IMR-90 (cell line): ENCODE data around the gene CAPN7. TPM values are rescaled to one million over a fixed set of nuclear protein-coding genes. Genes with fewer than 3 reads are reported as not detected.

Experiments
- ATAC-seq: fragments of 200-7000 bp; cut with Tn5 transposase; 2 replicates; pipeline ENCODE4 v1.9.1; 2020; ENCODE audit warnings: low read depth, mild to moderate bottlenecking, moderate library complexity
- BruUV-seq: library from RNA; stranded (reverse); fragments of 400-500 nt; replicated peaks from 2 replicates; lab custom pipeline; 2021; lab: Mats Ljungman, UMichigan
- CTCF ChIA-PET: fragments of 300-600 bp; formaldehyde crosslinking; extraction: SDS; loops from one replicate; lab custom pipeline; 2021; ENCODE audit warnings: antibody characterized with exemption; lab: Yijun Ruan, JAX
- POLR2A ChIA-PET: fragments of 300-600 bp; sonication (Branson Sonifier 250); formaldehyde crosslinking; loops from one replicate; lab custom pipeline; 2022; ENCODE audit warnings: antibody characterized with exemption; ENCODE audit not compliant: unreplicated experiment; lab: Charles Lee
- DNase-seq: peaks from one replicate; pipeline ENCODE4 v3.0.0; 2013
- H2AFZ ChIP-seq: replicated peaks from 2 replicates; pipeline ENCODE3; 2013; ENCODE audit warnings: low read length, mild to moderate bottlenecking; ENCODE audit not compliant: poor library complexity
- H2AK5ac ChIP-seq: 2 replicates; pipeline ENCODE4 v1.6.1; 2013; ENCODE audit warnings: low read depth, low read length, inconsistent platforms
- H2AK9ac ChIP-seq: replicated peaks from 2 replicates; pipeline ENCODE3; 2013; ENCODE audit warnings: mild to moderate bottlenecking, low read depth, low read length, moderate library complexity; ENCODE audit not compliant: poor library complexity
- H2BK120ac ChIP-seq: 2 replicates; pipeline ENCODE4 v1.6.1; 2013; ENCODE audit warnings: low read depth, low read length, inconsistent platforms
- H2BK15ac ChIP-seq: 3 replicates; pipeline ENCODE4 v1.6.1; 2013; ENCODE audit warnings: low read depth, low read length, inconsistent platforms
- H2BK20ac ChIP-seq: 2 replicates; pipeline ENCODE4 v1.6.1; 2013; ENCODE audit warnings: low read depth, mild to moderate bottlenecking, inconsistent platforms, low read length, moderate library complexity
- H2BK5ac ChIP-seq: 2 replicates; pipeline ENCODE4 v1.6.1; 2013; ENCODE audit warnings: mild to moderate bottlenecking, low read depth, low read length, inconsistent platforms; ENCODE audit not compliant: poor library complexity, severe bottlenecking
- H3K14ac ChIP-seq: replicated peaks from 2 replicates; pipeline ENCODE4 v1.6.1; 2013; ENCODE audit warnings: low read depth, low read length, inconsistent platforms
- H3K18ac ChIP-seq: 2 replicates; pipeline ENCODE4 v1.6.1; 2013; ENCODE audit warnings: low read depth, low read length, control low read depth
- H3K23ac ChIP-seq: 2 replicates; pipeline ENCODE4 v1.6.1; 2013; ENCODE audit warnings: low read depth, low read length, inconsistent platforms
- H3K27ac ChIP-seq: 2 replicates; pipeline ENCODE4 v1.5.1; 2013; ENCODE audit warnings: mild to moderate bottlenecking, control low read depth, low read length; ENCODE audit not compliant: insufficient read depth
- H3K27me3 ChIP-seq: 2 replicates; pipeline ENCODE4 v1.6.1; 2013; ENCODE audit warnings: low read length; ENCODE audit not compliant: control insufficient read depth, insufficient read depth
- H3K36me3 ChIP-seq: 2 replicates; pipeline ENCODE4 v1.6.1; 2013; ENCODE audit warnings: low read length, mixed read lengths; ENCODE audit not compliant: control insufficient read depth, insufficient read depth
- H3K4ac ChIP-seq: 2 replicates; pipeline ENCODE4 v1.6.1; 2013; ENCODE audit warnings: low read depth, low read length, inconsistent platforms
- H3K4me1 ChIP-seq: 2 replicates; pipeline ENCODE4 v1.6.1; 2013; ENCODE audit warnings: low read length, mixed read lengths; ENCODE audit not compliant: control insufficient read depth, insufficient read depth
- H3K4me2 ChIP-seq: 2 replicates; pipeline ENCODE4 v1.6.1; 2013; ENCODE audit warnings: low read depth, mild to moderate bottlenecking, control low read depth, low read length, moderate library complexity
- H3K4me3 ChIP-seq: 2 replicates; pipeline ENCODE4 v1.5.1; 2013; ENCODE audit warnings: low read depth, mild to moderate bottlenecking, control low read depth, low read length, moderate library complexity; ENCODE audit not compliant: insufficient read depth
- H3K56ac ChIP-seq: 2 replicates; pipeline ENCODE4 v1.6.1; 2013; ENCODE audit warnings: low read length, inconsistent platforms; ENCODE audit not compliant: insufficient read depth; ENCODE audit errors: extremely low read depth
- H3K79me1 ChIP-seq, 2 experiments: 2 replicates each; pipeline ENCODE4 v1.6.1; 2013; ENCODE audit warnings: low read length in 2 of 2, inconsistent platforms in 1 of 2, low read depth in 1 of 2
- H3K9ac ChIP-seq: 2 replicates; pipeline ENCODE4 v1.6.1; 2013; ENCODE audit warnings: low read depth, low read length, control low read depth
- H3K9me1 ChIP-seq: 2 replicates; pipeline ENCODE4 v1.6.1; 2013; ENCODE audit warnings: low read length, inconsistent platforms; ENCODE audit not compliant: insufficient read depth
- H3K9me3 ChIP-seq: 2 replicates; pipeline ENCODE4 v1.6.1; 2013; ENCODE audit warnings: low read length; ENCODE audit not compliant: control insufficient read depth, insufficient read depth
- H4K20me1 ChIP-seq: 2 replicates; pipeline ENCODE4 v1.6.1; 2013; ENCODE audit warnings: low read length, inconsistent platforms; ENCODE audit not compliant: insufficient read depth
- H4K5ac ChIP-seq: 2 replicates; pipeline ENCODE4 v1.6.1; 2013; ENCODE audit warnings: mild to moderate bottlenecking, low read depth, low read length, control low read depth
- H4K8ac ChIP-seq, 2 experiments: 2 replicates each; pipeline ENCODE4 v1.6.1; 2013; ENCODE audit warnings: low read depth in 2 of 2, low read length in 2 of 2, control low read depth in 1 of 2, inconsistent platforms in 1 of 2
- H4K91ac ChIP-seq: 2 replicates; pipeline ENCODE4 v1.6.1; 2013; ENCODE audit warnings: low read depth, low read length, inconsistent platforms; ENCODE audit not compliant: insufficient read depth
- BHLHE40 ChIP-seq: fragments of 150-350 bp; IDR thresholded peaks from 2 replicates; pipeline ENCODE4 v1.6.1; 2016; ENCODE audit warnings: mild to moderate bottlenecking, low read depth, low read length
- CEBPB ChIP-seq: IDR thresholded peaks from 2 replicates; pipeline ENCODE4 v1.6.1; 2012; ENCODE audit warnings: low read depth, low read length, improper control_type of control experiment
- CHD1 ChIP-seq: IDR thresholded peaks from 2 replicates; pipeline ENCODE4 v1.6.1; 2012; ENCODE audit warnings: low read depth, low read length, improper control_type of control experiment
- ELK1 ChIP-seq: fragments of 150-350 bp; IDR thresholded peaks from 2 replicates; pipeline ENCODE4 v1.6.1; 2016; ENCODE audit warnings: low read depth, mild to moderate bottlenecking, low read length, moderate library complexity, borderline replicate concordance
- FOS ChIP-seq: fragments of 150-350 bp; IDR thresholded peaks from 2 replicates; pipeline ENCODE4 v1.6.1; 2016; ENCODE audit warnings: low read depth, low read length
- MAZ ChIP-seq: IDR thresholded peaks from 2 replicates; pipeline ENCODE4 v1.6.1; 2012; ENCODE audit warnings: low read depth, mild to moderate bottlenecking, low read length, improper control_type of control experiment, moderate library complexity, borderline replicate concordance
- MXI1 ChIP-seq: IDR thresholded peaks from 2 replicates; pipeline ENCODE4 v1.6.1; 2012; ENCODE audit warnings: low read depth, mild to moderate bottlenecking, low read length, moderate library complexity, borderline replicate concordance
- NFE2L2 ChIP-seq: fragments of 150-350 bp; IDR thresholded peaks from 2 replicates; pipeline ENCODE4 v1.6.1; 2016; ENCODE audit warnings: low read depth, mild to moderate bottlenecking, low read length
- POLR2A ChIP-seq: IDR thresholded peaks from 2 replicates; pipeline ENCODE4 v1.6.1; 2012; ENCODE audit warnings: mild to moderate bottlenecking, low read depth, low read length
- RAD21 ChIP-seq: IDR thresholded peaks from 2 replicates; pipeline ENCODE4 v1.6.1; 2012; ENCODE audit warnings: low read length, improper control_type of control experiment
- RCOR1 ChIP-seq: IDR thresholded peaks from 2 replicates; pipeline ENCODE4 v1.6.1; 2012; ENCODE audit warnings: mild to moderate bottlenecking, low read length, improper control_type of control experiment; ENCODE audit not compliant: insufficient replicate concordance
- RFX5 ChIP-seq: IDR thresholded peaks from 2 replicates; pipeline ENCODE4 v1.8.0; 2012; ENCODE audit warnings: low read depth, mild to moderate bottlenecking, low read length, moderate library complexity
- SMC3 ChIP-seq: fragments of 150-350 bp; IDR thresholded peaks from 2 replicates; pipeline ENCODE4 v1.6.1; 2016; ENCODE audit warnings: low read depth, mild to moderate bottlenecking, antibody characterized with exemption, low read length, moderate library complexity
- USF2 ChIP-seq: fragments of 150-350 bp; IDR thresholded peaks from 2 replicates; pipeline ENCODE4 v1.6.1; 2017; ENCODE audit warnings: mild to moderate bottlenecking, antibody characterized with exemption, low read length, low read depth
- WGBS, 2 experiments: methylation state at CpG; one replicate each; pipeline versions ENCODE4 v1.1.5 to v1.1.7; 2013; ENCODE audit warnings: missing lambda C conversion rate in 2 of 2; ENCODE audit not compliant: insufficient read length in 1 of 2; ENCODE audit errors: extremely low coverage in 2 of 2; 5-methylcytosine and 5-hydroxymethylcytosine counted together
- dilution Hi-C: fragments of 300-500 bp; cut with HindIII; formaldehyde crosslinking; loops from one replicate; pipeline ENCODE4 v1.14.3; 2018; ENCODE audit warnings: low sequenced_read_pairs; ENCODE audit not compliant: unreplicated experiment
- in situ Hi-C: fragments of 300-500 bp; cut with MboI; formaldehyde crosslinking; loops from 3 replicates; pipeline ENCODE4 v1.14.3; 2019; ENCODE audit warnings: low sequenced_read_pairs, inconsistent platforms, mixed read lengths
- intact Hi-C: fragments of 100-400 bp; cut with micrococcal nuclease; formaldehyde crosslinking; loops from 2 replicates; pipeline ENCODE4 v1.10.0; 2022
- polyA plus RNA-seq, 3 experiments: library from polyadenylated mRNA; depleted of rRNA; stranded (reverse); fragments of >200 nt; gene quantifications; 2 replicates each; pipeline ENCODE4 v1.2.3, GENCODE V29; 2012; ENCODE audit warnings: low replicate concordance in 1 of 3
- total RNA-seq: library from RNA; depleted of rRNA; stranded (reverse); fragments of >200 nt; gene quantifications from 2 replicates; pipeline ENCODE4 v1.2.3, GENCODE V29; 2012

CAPN7 gene
- total and polyA plus RNA-seq, 2 of the 4 experiments (the other 2 are of a cell fraction), result 14.5 to 21.3 TPM

GRCh38 chr3:15294929-15295328, 88.9 kb downstream of the CAPN7 start:
- H2AFZ ChIP-seq, result no peak overlapping the region
- ChIA-PET POLR2A (no interaction called here), CTCF (no interaction called here)
- no peak overlapping the region for H3K4ac ChIP-seq
- intact Hi-C loops, result no loop called here
- no peak overlapping the region for H3K9ac ChIP-seq
- H2BK120ac ChIP-seq, result no peak overlapping the region
- H2BK5ac ChIP-seq, result no peak overlapping the region
- DNase-seq (no peak), ATAC-seq (no peak)
- BruUV-seq, result no TSS peak
- H4K20me1 ChIP-seq, result no peaks in the 10 kb centered on the region
- no peak overlapping the region for H3K56ac ChIP-seq
- H3K4me2 ChIP-seq, result no peak overlapping the region
- H2AK9ac ChIP-seq, result no peak overlapping the region
- H3K9me3 ChIP-seq, result no peaks in the 10 kb centered on the region
- no peak overlapping the region for H3K14ac ChIP-seq
- no peak overlapping the region for H4K8ac ChIP-seq
- dilution Hi-C loops, result no loop called here
- H3K18ac ChIP-seq, result no peak overlapping the region
- H3K27me3 ChIP-seq, result no peaks in the 10 kb centered on the region
- in situ Hi-C loops, result no loop called here
- H3K36me3 ChIP-seq, result no peaks in the 10 kb centered on the region
- H3K4me1 ChIP-seq, result peaks cover 3% of the 10 kb centered on the region; the same call in 1 of the 2 replicates
- no peak overlapping the region for H4K5ac ChIP-seq
- H3K27ac ChIP-seq, result no peak overlapping the region
- TF ChIP-seq BHLHE40 (no peak), POLR2A (no peak), NFE2L2 (no peak), USF2 (no peak), SMC3 (no peak), MAZ (no peak), RAD21 (no peak), CEBPB (no peak), FOS (no peak), RCOR1 (no peak), RFX5 (no peak), CHD1 (no peak), MXI1 (no peak), ELK1 (no peak)
- no peak overlapping the region for H2AK5ac ChIP-seq
- H3K23ac ChIP-seq, result no peak overlapping the region
- H4K91ac ChIP-seq, result no peak overlapping the region
- H3K4me3 ChIP-seq, result no peak overlapping the region
- 0 out of 4 replicates have a peak, but pooled peaks cover 0 to 2% of the 10 kb centered on the region in 2 experiments for H3K79me1 ChIP-seq
- no peak overlapping the region for H2BK20ac ChIP-seq
- H3K9me1 ChIP-seq, result no peaks in the 10 kb centered on the region
- 83% methylated on average over 2 of the region's 5 CpGs; no CpG with 5 or more reads in 1 of the 2 experiments for WGBS, 2 experiments
- no peak overlapping the region for H2BK15ac ChIP-seq
